Measurements from ENCODE around the gene GSTP1. TPM values are rescaled to one million over a fixed set of nuclear protein-coding genes. Genes with fewer than 3 reads are reported as not detected.

The GSTP1 gene
- polyA plus RNA-seq, 1 experiment = 716 TPM

DNA sequence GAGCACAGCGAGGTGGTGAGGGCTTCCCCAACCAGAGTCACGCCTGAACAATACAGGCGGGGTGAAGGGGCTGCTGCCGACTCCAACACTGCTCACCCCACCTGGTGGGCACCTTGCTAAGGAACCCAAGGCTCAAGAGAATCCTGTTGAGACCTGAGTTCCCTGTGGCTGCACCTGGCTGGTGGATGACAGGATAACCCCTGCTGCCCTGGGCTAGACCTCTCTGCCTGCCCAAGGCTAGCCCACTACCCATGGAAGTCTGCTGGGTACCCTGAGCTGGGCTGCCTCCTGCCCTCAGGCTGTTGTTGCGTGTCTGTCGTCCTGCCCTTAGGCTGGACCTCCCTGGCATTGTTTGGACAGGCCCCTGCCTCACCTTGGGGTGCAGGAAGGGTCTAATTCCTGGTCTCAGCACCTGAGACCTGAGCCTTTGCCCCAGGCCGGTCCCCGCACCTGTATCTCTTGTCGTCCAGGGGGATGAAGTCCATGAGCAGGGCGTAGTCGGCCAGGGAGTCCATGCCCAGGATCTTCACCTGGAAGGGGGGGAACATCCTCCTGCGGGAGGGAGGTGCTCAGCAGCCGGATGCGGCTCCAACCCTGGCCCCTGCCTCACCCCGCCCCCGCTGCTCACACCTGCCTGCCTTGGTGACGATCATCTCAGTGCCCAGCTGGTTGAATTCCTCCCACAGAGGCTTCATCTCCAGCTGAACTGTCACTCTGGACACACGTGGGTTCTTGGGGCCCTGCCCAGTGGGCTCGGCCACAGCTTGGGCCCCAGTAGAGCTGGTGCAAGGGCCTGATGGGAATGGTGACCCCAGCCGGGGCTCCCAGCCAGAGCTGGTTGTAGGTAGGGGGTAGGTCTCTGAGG lies 51.0 kb downstream of the GSTP1 start:
- DNase-seq (ENCODE audit: low read depth, low spot score) = no peak
- Histone ChIP-seq H3K4me3 (ENCODE audit: low read depth, low read length) (no peak overlapping the region), H3K9me3 (ENCODE audit: control insufficient read depth, insufficient read depth, low read length) (no peaks in the 10 kb centered on the region; the same call in 1 of the 2 replicates), H3K27ac (ENCODE audit: low read depth, low read length) (no peak overlapping the region), H3K27me3 (ENCODE audit: control insufficient read depth, insufficient read depth, low read length) (peaks cover 7% of the 10 kb centered on the region)
- TF ChIP-seq, protein P1, sequence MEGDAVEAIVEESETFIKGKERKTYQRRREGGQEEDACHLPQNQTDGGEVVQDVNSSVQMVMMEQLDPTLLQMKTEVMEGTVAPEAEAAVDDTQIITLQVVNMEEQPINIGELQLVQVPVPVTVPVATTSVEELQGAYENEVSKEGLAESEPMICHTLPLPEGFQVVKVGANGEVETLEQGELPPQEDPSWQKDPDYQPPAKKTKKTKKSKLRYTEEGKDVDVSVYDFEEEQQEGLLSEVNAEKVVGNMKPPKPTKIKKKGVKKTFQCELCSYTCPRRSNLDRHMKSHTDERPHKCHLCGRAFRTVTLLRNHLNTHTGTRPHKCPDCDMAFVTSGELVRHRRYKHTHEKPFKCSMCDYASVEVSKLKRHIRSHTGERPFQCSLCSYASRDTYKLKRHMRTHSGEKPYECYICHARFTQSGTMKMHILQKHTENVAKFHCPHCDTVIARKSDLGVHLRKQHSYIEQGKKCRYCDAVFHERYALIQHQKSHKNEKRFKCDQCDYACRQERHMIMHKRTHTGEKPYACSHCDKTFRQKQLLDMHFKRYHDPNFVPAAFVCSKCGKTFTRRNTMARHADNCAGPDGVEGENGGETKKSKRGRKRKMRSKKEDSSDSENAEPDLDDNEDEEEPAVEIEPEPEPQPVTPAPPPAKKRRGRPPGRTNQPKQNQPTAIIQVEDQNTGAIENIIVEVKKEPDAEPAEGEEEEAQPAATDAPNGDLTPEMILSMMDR (IDR thresholded peaks at IDR 0.05; ENCODE audit: low read depth, low read length) = no peak
- POLR2A ChIA-PET = interaction anchor here (0.6 kb wide), 1 partner anchor 18 kb away, joined by 3 read pairs; no protein-coding TSS in a partner anchor
- CTCF ChIA-PET = no interaction called here

DNA sequence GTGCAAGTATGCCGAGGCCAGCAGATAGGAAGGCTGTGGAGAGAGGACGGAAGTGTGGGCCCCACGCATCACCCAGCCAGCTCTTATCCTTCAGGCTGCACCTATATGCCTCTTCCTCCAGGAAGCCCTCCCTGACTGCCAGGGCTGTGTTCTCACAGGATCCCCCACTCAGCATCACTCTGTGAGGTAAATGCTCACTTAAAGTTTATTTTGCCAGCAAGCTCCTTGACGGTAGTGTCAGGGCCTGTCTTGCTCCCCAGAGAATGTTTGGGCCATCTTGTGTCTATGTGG lies 51.6 kb downstream of the GSTP1 start:
- peaks cover 10% of the 10 kb centered on the region for H3K27me3 ChIP-seq (ENCODE audit: control insufficient read depth, insufficient read depth, low read length)
- CTCF ChIA-PET = no interaction called here
- H3K27ac ChIP-seq (ENCODE audit: low read depth, low read length) = no peak overlapping the region
- TF ChIP-seq, protein P1 (IDR thresholded peaks at IDR 0.05; ENCODE audit: low read depth, low read length) = no peak
- no peak for DNase-seq (ENCODE audit: low read depth, low spot score)
- H3K9me3 ChIP-seq (ENCODE audit: control insufficient read depth, insufficient read depth, low read length) = no peaks in the 10 kb centered on the region; the same call in 1 of the 2 replicates
- POLR2A ChIA-PET = no interaction called here
- no peak overlapping the region for H3K4me3 ChIP-seq (ENCODE audit: low read depth, low read length)

Small RNA genes within 50 kb of the gene (small RNA-seq; reads per million reads assigned to genes)
- not detected for gene AP003385.3 (ENCODE audit: insufficient read length, low read depth)

Other genes with a start within 250 kb of the GSTP1 start
- gene POLD4, start 230.3 kb upstream of the GSTP1 start, polyA plus RNA-seq (2011; rRNA removed) = 45.9 and 70.6 TPM in 2 replicates
- gene CLCF1, start 210.2 kb upstream of the GSTP1 start, polyA plus RNA-seq (2011; rRNA removed) = 11.4 and 12.4 TPM in 2 replicates
- gene RAD9A, start 191.8 kb upstream of the GSTP1 start, polyA plus RNA-seq (2011; rRNA removed) = 3.2 and 4.1 TPM in 2 replicates
- 116 and 140 TPM in 2 replicates for gene PPP1CA, start 182.0 kb upstream of the GSTP1 start, polyA plus RNA-seq (2011; rRNA removed)
- gene TBC1D10C, start 179.7 kb upstream of the GSTP1 start, polyA plus RNA-seq (2011; rRNA removed) = not detected in 2 replicates
- gene CARNS1, start 168.1 kb upstream of the GSTP1 start, polyA plus RNA-seq (2011; rRNA removed) = 0.07 and 0.09 TPM in 2 replicates
- gene RPS6KB2, start 155.3 kb upstream of the GSTP1 start, polyA plus RNA-seq (2011; rRNA removed) = 36.0 and 37.7 TPM in 2 replicates
- 0.07 and 0.12 TPM in 2 replicates for gene PTPRCAP, start 146.1 kb upstream of the GSTP1 start, polyA plus RNA-seq (2011; rRNA removed)
- gene CORO1B, start 140.3 kb upstream of the GSTP1 start, polyA plus RNA-seq (2011; rRNA removed) = 69.8 and 96.0 TPM in 2 replicates
- not detected in 2 replicates for gene GPR152, start 131.1 kb upstream of the GSTP1 start, polyA plus RNA-seq (2011; rRNA removed)
- gene CABP4, start 128.5 kb upstream of the GSTP1 start, polyA plus RNA-seq (2011; rRNA removed) = not detected in 2 replicates
- 14.7 and 22.5 TPM in 2 replicates for gene TMEM134, start 114.6 kb upstream of the GSTP1 start, polyA plus RNA-seq (2011; rRNA removed)
- gene AIP, start 100.8 kb upstream of the GSTP1 start, polyA plus RNA-seq (2011; rRNA removed) = 55.3 and 75.7 TPM in 2 replicates
- 6.4 and 8.6 TPM in 2 replicates for gene PITPNM1, start 78.4 kb upstream of the GSTP1 start, polyA plus RNA-seq (2011; rRNA removed)
- 11.7 and 17.2 TPM in 2 replicates for gene CDK2AP2, start 75.7 kb upstream of the GSTP1 start, polyA plus RNA-seq (2011; rRNA removed)
- gene CABP2, start 60.4 kb upstream of the GSTP1 start, polyA plus RNA-seq (2011; rRNA removed) = not detected in 2 replicates
- gene NDUFV1, start 23.1 kb downstream of the GSTP1 start, polyA plus RNA-seq (2011; rRNA removed) = 79.5 and 89.9 TPM in 2 replicates
- gene NUDT8, start 46.1 kb downstream of the GSTP1 start, polyA plus RNA-seq (2011; rRNA removed) = 0.40 and 0.84 TPM in 2 replicates
- not detected in 2 replicates for gene TBX10, start 56.0 kb downstream of the GSTP1 start, polyA plus RNA-seq (2011; rRNA removed)
- gene ACY3, start 66.9 kb downstream of the GSTP1 start, polyA plus RNA-seq (2011; rRNA removed) = not detected in 2 replicates
- gene ALDH3B2, start 90.8 kb downstream of the GSTP1 start, polyA plus RNA-seq (2011; rRNA removed) = not detected in 2 replicates